NCI-H446 treated with DMSO at 0.1 percent for 48 hours (cell line): ENCODE data around the gene AUTS2.

Experiments used
- DNase-seq: peaks from one replicate; lab custom pipeline; 2025; lab: John Stamatoyannopoulos, UW

Gene AUTS2

GRCh38 chr7:69992938-69993337, 394.7 kb downstream of the AUTS2 start:
- no peak for DNase-seq

DNA sequence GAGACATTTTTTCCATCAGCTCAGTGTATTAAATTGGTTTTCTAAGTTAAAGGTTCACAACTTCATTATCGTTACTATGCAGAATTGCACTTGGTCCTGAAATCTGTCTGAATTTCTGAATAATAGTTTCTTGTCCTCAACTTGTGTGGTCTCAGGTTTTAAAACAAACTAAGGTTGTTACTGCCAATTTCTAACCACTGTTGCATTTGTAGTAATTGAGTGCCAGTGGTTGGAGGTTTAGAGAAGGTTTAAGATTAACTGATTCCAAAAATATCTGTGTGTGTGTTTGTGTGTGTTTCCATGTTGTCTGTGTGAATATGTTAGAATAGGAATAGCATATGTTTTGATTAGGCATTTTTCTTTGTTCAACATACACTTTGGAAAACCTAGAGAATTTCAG, 395.9 kb downstream of the AUTS2 start:
- DNase-seq: no peak

DNA sequence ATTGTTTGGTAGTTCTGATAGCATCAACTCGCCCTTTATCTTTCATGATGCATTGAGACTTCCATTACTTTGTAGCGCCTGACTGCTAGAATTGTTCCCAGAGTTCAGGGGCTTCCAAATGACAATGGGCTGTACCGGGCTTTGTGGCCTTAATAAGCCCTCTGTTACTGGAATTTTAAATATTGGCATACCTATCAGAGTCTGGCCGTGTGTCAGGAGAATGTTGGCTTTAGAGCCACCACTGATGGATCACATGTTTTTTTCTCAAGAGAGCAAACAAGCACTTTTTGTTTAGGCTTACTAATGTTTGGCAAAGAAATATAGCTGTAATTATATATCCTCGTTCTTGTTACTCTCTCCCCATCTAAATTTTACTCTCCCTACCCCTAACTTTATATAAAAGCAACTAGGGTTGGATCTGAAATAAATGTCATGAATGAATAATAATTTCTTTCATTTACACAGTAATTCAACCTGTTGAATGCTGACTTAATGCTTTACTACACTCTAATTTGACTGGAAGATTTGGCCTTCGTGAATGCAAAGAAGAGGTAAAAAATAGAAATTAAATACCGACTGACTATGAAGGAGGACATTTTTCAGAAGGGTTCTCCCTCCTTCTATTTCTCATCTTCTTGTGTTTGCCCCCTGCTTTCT, 396.7 kb downstream of the AUTS2 start:
- DNase-seq: no peak

GRCh38 chr7:69996121-69996520, 397.8 kb downstream of the AUTS2 start:
- DNase-seq: no peak

DNA sequence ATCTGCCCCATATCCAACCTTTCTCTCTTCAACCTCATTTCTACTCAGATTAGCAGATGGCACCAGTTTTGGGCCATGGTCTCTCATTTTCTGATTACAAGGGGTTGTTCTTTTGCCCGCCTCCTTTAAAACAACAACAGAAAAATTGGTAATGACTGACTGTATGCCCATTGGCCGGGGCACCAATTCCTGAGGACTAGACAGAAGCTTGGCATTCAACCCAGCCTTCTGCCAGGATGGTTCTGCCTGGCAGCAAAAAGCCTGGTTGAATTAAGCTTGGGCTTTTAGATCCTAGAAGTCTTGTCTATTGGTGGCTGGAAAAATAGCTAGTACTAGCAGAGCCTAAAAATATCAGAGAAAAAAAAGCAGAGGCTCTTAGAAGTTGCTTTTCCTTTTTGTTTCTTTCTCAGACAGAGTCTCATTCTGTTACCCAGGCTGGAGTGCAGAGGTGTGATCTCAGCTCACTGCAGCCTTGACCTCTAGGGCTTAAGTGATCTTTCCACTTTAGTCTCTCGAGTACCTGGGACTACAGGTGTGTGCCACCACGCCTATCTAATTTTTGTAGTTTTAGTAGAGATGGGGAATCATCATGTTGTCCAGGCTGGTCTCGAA, 402.6 kb downstream of the AUTS2 start:
- DNase-seq: peak; percentile 53

- no peak for DNase-seq
These were observed 407.2 kb downstream of the AUTS2 start for GRCh38 chr7:70005480-70005879.

DNA sequence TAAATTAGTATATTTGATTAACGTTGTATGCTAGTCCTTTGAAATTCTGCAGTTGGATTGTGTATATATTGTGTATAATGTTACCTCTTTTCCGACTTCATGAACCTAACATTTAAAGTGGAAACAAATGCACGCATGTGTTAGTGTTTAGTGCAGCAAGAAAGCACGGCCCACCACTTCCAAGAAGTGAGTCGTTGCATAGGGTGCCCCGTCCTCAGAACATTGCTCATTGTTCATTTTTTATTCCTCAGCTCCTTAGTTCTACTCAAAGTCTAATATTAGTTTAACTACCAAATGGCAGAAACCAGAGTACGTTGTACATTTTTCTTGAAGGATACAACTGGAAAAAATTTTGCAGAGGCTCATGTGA, 407.6 kb downstream of the AUTS2 start:
- no peak for DNase-seq

DNA sequence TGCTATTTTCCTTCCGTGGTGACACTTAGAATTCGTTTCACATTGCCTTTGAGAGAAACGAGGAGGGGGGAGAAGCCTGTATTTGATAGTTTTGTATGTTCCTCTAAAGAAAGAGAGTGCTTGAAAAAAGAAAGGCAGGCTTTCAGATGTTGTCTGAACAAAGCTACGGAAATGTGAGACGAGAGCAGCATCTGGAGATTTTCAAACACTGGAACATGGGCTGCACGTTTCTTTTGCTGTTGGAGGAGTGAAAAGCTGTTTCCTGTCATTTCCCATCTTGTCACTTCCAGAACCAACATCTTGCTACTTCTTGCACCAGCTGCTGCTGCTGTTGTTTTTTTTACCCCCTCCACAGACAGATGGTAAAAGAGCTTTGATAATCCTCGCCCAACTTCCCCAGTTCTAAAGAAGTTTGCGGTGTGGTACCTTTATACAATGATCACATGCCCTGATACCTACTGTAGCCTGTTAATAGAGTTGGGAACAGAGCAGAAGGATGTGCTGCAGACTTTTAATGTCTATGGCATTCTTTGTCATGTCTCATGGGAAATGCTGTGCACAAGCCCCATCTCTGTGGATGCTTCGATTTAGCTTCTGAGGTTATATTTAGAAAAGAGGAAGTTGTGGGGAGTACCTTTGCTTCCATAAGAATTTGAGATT, 408.1 kb downstream of the AUTS2 start:
- no peak for DNase-seq

DNA sequence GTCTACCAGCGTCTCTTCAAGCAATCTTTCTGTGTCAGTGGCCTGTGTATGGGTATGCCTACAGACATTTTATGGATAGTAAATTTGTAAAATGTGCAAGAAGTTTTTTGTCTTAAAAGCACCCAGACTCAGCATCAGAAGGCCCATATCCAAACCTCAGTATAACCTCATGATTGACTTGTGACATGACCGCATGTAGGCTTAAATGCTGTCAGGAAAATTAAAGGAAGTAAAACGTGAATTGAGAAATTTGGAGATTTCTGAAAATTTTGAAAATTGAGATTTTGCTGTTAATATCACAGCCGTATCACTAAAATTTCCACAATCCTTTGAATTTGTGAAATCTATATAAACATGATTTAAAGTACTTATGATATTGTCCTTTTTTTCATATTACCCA, 410.2 kb downstream of the AUTS2 start:
- no peak for DNase-seq

DNA sequence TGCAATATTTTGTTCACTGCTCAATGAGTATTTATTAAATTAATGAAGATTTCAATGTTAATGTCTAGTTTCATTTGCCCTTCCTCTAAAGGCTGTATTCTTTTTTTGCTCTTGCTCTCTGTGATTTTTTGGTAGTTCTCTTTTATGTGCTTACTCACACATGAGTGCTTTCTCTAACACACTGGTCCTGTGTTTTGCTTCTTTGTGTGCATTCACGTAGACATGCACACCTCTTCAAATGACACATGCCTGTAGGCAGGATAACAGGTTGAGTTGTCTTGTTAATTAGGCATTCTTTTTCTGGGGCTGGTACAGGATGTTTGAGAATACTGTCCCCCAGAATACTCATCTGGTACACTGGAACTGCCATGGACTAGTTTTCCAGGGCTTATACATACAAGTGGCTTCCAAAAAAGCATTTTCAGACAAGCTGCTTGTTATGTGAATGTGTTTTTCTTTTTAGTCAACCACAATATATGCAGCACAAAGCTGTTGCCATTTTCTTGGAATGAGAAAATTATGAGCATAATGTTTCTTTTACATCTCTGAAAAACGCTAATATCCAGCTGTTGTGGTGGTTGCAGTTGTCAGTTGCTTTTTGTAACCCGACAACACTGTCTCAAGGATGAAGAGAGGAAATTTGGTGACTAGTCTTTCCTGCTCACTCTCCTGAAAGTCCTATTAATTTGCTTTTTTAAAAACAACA, 416.4 kb downstream of the AUTS2 start:
- no peak for DNase-seq

DNA sequence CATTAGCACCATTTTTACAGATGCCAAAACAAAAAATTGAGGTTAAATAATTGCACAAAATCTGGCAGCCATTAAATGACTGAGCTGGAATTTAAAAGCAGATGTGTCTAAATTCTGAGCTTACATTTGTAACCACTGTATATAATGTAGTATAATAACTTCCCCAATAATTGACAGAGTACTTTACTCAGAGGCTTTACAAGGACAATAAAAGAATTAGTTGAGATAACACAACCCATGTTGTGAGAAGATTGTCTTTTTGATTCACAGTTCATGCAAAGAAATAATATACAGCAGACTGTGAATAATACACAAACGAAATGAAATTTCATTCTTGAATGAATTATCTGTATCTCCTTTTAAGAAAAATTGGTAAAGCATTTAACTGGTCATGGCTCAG, 417.1 kb downstream of the AUTS2 start:
- no peak for DNase-seq

DNA sequence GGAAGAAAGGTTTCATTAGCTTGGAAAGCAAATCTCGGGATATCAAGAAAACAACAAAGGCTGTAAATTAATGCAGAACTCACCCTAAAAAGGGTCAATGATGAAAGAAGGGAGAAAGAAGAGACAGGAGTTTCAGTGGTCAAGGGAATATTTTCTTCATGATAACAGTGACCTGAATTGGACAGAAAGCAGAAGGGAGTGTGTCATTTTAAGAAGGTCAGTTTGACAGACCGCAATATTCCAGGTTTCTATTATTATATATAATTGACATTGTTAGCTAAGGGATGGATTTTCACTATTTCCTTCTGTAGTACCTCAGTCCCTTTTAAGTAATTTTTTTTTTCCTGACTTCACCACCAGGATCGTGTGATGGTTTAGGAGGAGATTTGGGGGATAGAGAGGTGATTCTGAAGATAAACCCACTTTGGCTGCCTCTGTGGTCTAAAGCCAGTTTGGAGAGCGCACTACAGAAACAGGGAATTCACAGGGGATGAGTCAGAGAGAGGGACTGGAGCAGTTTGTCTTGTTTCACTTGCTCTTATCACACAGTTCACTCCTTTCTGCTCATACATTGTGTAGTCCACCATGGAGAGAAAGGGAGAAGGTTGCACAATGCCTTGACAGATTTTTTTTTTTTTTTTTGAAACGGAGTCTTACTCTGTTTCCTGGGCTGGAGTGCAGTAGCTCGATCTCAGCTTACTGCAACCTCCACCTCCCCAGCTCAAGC, 417.9 kb downstream of the AUTS2 start:
- DNase-seq: no peak

DNA sequence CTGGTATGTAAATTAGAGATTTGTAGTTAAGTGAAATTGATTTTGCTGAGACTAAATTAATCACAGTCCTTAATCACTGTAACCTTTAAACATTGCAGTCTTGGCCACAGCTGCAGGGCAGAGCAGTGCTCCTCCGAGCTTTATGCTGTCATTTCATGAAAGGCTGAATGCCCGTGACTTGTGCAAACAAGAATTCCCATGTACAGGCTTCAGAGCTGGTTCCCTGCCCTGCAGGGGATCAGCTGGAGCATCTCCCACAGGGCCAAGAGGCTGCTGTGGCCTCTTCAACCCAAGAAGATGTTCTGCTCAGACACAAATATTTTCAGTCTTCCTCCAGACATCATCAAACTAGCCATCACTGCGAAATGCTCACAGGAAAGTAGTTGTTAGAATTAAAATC, 419.1 kb downstream of the AUTS2 start:
- DNase-seq: no peak

DNA sequence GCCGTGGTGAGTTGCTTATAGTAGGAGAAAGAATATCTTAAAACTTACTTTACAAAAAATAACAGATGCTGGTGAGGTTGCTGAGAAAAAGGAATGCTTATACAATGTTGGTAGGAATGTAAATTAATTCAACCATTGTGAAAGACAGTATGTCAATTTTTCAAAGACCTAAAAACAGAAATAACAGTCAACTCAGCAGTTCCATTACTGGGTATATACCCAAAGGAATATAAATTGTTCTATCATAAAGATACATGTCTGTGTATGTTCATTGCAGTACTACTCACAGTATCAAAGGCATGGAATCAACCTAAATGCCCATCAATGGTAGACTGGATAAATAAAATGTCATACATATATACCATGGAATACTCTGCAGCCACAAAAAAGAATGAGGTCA, 420.4 kb downstream of the AUTS2 start:
- DNase-seq: no peak

- DNase-seq: no peak
These were observed 429.6 kb downstream of the AUTS2 start for GRCh38 chr7:70027867-70028266.

DNA sequence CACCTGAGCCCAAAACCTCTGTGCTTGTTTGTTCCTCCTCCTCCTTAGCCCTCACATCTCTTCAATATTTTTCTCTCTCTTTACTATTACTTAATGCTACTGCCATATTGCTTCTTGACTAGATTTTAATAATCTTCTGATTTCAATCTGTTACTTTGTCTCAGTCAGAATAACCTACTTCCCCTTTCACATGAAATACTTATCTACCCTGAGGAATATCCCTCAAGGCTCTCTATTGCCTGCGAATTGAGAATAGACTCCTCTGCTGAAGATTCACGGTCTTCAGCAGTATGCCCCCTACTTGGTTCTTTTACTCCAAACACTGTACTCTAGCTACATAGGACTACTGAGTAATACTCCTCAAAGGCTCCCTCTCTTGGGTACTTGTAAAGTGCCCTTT, 430.3 kb downstream of the AUTS2 start:
- no peak for DNase-seq

DNA sequence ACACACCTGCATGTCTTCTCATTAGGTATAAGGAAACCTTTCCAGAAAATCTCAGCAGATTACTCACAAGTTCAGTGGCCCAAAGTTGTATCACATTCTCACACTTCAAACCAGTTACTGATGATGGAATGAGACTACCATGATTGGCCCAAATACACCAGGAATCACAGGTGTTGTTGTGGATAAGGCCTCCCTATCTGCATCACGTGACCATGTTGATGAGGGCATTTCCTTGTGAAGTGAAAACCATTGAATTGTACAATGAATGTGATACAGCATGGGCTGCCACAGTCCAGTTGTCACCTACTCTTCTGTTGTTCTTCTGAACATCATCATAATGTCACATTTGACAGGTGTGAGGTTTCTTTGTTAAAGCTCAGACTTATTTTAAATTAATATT, 431.7 kb downstream of the AUTS2 start:
- DNase-seq: no peak

DNA sequence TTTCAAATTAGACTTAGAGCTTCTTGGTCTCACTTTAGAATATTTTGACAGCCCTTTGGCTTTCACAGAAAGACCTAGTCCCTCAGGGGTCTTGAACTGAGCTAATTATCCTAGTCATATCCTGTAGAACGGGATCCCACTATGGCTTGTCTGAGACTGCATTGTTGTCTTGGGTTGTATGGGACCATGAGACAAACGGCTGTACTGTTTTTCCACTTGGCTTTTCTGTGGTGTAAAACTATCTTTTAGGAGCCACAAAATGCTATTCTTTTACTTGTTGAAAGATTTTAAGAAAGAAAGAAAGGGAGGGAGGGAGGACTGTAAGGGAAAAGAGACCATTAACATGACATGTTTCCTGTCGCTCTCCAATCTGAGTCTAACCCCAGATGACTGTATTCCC, 432.5 kb downstream of the AUTS2 start:
- no peak for DNase-seq

DNA sequence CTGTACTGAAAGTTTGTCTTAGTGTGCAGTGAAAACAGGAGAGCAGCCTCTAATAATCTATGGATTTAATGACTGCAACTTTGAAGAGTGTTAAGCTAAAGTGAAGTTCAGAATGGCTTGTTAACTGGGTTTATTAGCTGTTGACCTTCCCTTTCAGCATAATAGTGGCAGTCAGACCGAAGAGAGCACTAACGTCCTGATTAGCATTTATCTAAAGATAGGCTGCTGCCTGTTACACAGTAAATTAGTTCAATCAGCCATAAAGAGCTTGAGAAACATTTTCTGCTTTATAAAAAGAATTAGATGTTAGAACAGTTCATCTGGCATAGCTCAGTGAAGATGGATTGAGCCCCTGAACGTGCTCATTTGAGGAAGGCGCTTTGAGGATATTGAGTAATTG, 433.0 kb downstream of the AUTS2 start:
- DNase-seq: no peak

DNA sequence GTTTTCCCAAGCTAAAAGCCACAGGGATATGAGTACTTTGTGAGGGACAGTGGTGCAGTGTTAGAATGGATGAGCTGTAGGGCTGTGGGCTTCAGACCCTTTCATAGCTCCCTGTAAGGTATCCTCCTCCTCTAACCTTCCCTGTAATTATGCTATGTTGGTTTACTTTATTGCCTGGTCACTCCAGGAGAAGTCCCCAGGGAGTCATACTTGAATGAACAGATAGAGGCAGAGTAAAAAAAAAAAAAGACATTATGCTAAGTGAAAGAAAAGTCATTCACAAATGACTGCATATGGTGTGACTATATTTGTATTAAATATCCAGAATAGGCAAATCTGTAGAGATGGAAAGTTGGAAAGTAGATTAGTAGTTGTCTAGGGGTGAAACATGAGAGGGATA, 434.4 kb downstream of the AUTS2 start:
- DNase-seq: no peak

DNA sequence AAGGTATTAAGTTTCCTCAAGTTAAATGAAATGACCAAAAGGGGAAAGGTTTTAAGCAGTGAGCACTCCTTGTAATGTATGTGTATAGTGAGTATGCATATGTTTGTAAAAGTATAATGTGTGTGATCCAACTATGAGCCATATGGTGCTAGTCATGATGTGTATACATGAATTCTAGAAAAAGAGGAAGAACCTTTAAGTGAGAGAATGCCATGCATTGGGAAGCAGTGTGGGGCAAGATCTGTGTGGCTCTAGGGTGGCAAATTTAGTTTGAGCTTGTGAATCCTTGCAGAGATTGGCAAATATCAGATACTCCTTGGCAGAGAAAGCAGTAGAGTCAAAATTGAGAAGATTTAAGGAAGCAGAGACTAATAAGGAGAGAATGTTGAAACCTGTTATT, 435.0 kb downstream of the AUTS2 start:
- DNase-seq: no peak

DNA sequence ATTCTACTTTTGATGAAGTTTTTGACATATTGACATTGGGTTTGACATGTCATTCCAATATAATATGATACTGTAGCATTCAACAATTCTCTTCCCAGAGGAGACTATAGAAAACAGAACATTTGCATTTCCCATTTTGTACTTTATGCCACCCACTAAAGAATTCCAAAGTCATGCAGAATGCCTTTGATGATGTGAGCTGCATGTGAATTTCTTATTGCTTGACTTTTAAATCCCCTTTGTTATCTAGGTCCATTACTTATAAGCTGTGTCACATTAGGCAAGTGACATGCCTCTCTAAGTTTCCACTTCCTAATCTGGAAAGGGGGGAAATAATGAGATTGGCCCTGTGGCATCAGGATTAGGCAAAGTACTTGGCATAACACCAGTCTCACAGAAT, 436.7 kb downstream of the AUTS2 start:
- no peak for DNase-seq

- no peak for DNase-seq
These were observed 437.2 kb downstream of the AUTS2 start for GRCh38 chr7:70035519-70035918.
